Bronchial epithelial cell (primary cell): Measurements from ENCODE around the gene SHISA4. TPM values are rescaled to one million over a fixed set of nuclear protein-coding genes. Genes with fewer than 3 reads are reported as not detected.

Experiments used
- DNase-seq: peaks from one replicate; pipeline ENCODE4 v3.0.0-alpha.2; 2010; ENCODE audit warnings: low read depth
- FAIRE-seq: peaks from 2 replicates; lab custom pipeline; 2011; peaks lifted over from hg19 to GRCh38; lab: Jason Lieb, UNC
- H3K27me3 ChIP-seq: 2 replicates; pipeline ENCODE4 v1.5.1; 2011; ENCODE audit warnings: low read length; ENCODE audit not compliant: control insufficient read depth, insufficient read depth
- H3K36me3 ChIP-seq: 2 replicates; pipeline ENCODE4 v1.5.1; 2011; ENCODE audit warnings: low read length; ENCODE audit not compliant: control insufficient read depth, insufficient read depth
- H3K4me3 ChIP-seq: 2 replicates; pipeline ENCODE4 v1.5.1; 2011; ENCODE audit warnings: mild to moderate bottlenecking, low read depth, low read length, control low read depth
- CTCF ChIP-seq: IDR thresholded peaks from 2 replicates; pipeline ENCODE4 v1.5.1; 2011; ENCODE audit warnings: mild to moderate bottlenecking, moderate library complexity, low read length, control low read depth, inconsistent platforms; ENCODE audit not compliant: insufficient read depth, severe bottlenecking
- total RNA-seq: library from RNA; depleted of rRNA; stranded (reverse); fragments of >200 nt; gene quantifications from 2 replicates; pipeline ENCODE4 v1.2.1, GENCODE V29; 2014

SHISA4 gene
- total RNA-seq, 1 donor from 2014 or later: 3.9 TPM

- H3K27me3 ChIP-seq: no peaks in the 10 kb centered on the region
- H3K36me3 ChIP-seq: peaks cover 7% of the 10 kb centered on the region
- H3K4me3 ChIP-seq: no peak overlapping the region
- DNase-seq: peak; percentile 18
- FAIRE-seq: no peak
- TF ChIP-seq CTCF: peak; percentile 29
Observed at GRCh38 chr1:201876148-201876818, 12.4 kb upstream of the SHISA4 start.

- Histone ChIP-seq H3K27me3 (no peaks in the 10 kb centered on the region), H3K36me3 (peaks cover 5% of the 10 kb centered on the region), H3K4me3 (no peak overlapping the region)
- TF ChIP-seq CTCF: peak; percentile 60
- DNase-seq (peak; percentile 55), FAIRE-seq (peak; percentile 47)
Observed at GRCh38 chr1:201877877-201878401, 10.8 kb upstream of the SHISA4 start.

GRCh38 chr1:201880928-201881571 is 7.6 kb upstream of the SHISA4 start:
- TF ChIP-seq CTCF: no peak
- FAIRE-seq (peak; percentile 66), DNase-seq (no peak)
- Histone ChIP-seq H3K4me3 (no peak overlapping the region), H3K27me3 (no peaks in the 10 kb centered on the region), H3K36me3 (peaks cover 2% of the 10 kb centered on the region)

- peak; percentile 7 for FAIRE-seq
- H3K27me3 ChIP-seq: no peaks in the 10 kb centered on the region
- no peak for DNase-seq
- no peak for TF ChIP-seq CTCF
- H3K4me3 ChIP-seq: no peak overlapping the region
- no peaks in the 10 kb centered on the region for H3K36me3 ChIP-seq
Observed at GRCh38 chr1:201881617-201882016, 7.1 kb upstream of the SHISA4 start.

- Histone ChIP-seq H3K36me3 (no peaks in the 10 kb centered on the region), H3K4me3 (no peak overlapping the region), H3K27me3 (no peaks in the 10 kb centered on the region)
- FAIRE-seq (peak; percentile 70), DNase-seq (peak; percentile 97)
- TF ChIP-seq CTCF: peak; percentile 26
Observed at GRCh38 chr1:201882665-201883132, 6.0 kb upstream of the SHISA4 start.
